ENCODE results near the gene GLB1L3.

GRCh38 chr11:134365011-134365925, 89.1 kb downstream of the GLB1L3 start:
- TF ChIP-seq CTCF (optimal IDR thresholded peaks at IDR 0.05 in 1 of 3, IDR thresholded peaks at IDR 0.05 in 1 of 3, conservative IDR thresholded peaks at IDR 0.05 in 1 of 3; ENCODE audit: extremely low read depth in 1 of 3, insufficient read depth in 2 of 3, low read length in 3 of 3) (no peak), EZH2 (IDR thresholded peaks at IDR 0.05; ENCODE audit: low read length) (no peak)

All from keratinocyte (primary cell).